ENCODE results near the gene GNB1. TPM values are rescaled to one million over a fixed set of nuclear protein-coding genes. Genes with fewer than 3 reads are reported as not detected.

GNB1 gene
- polyA plus RNA-seq, 2 donors = 43.3 to 66.1 TPM

DNA sequence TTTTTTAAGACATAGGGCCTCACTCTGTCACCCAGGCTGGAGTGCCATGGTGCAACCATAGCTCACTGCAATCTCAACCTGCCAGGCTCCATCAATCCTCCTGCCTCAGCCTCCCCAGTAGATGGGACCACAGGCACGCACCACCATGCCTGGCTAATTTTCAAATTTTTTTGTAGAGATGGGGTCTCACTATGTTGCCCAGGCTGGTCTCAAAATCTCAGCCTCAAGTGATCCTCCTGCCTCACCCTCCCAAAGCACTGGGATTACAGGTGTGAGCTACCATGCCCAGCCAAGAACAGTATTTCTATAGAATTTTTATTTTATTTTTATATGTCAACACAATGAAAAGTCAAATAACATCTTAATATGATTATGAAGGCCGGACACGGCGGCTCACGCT is 10.9 kb downstream of the GNB1 start:
- H3K27me3 ChIP-seq (ENCODE audit: control insufficient read depth in 1 of 2, insufficient read depth in 2 of 2, low read length in 2 of 2) = no peaks in the 10 kb centered on the region
- no peaks in the 10 kb centered on the region for H3K9me3 ChIP-seq (ENCODE audit: control insufficient read depth in 2 of 2, insufficient read depth in 1 of 2, low read depth in 1 of 2, low read length in 1 of 2)
- peaks cover 6 to 18% of the 10 kb centered on the region in 2 donors for H3K4me1 ChIP-seq (ENCODE audit: control insufficient read depth in 2 of 2, insufficient read depth in 2 of 2, low read length in 1 of 2)
- 94 to 96% methylated on average over 5 of the region's 5 CpGs for WGBS, 2 donors
- no peak overlapping the region for H3K27ac ChIP-seq (ENCODE audit: low read depth in 2 of 2, low read length in 1 of 2)
- H3K4me3 ChIP-seq (ENCODE audit: low read depth in 1 of 2, low read length in 2 of 2) = no peak overlapping the region
- H3K36me3 ChIP-seq (ENCODE audit: control insufficient read depth in 2 of 2, insufficient read depth in 2 of 2, low read length in 1 of 2) = peaks cover 0 to 4% of the 10 kb centered on the region in 2 donors

DNA sequence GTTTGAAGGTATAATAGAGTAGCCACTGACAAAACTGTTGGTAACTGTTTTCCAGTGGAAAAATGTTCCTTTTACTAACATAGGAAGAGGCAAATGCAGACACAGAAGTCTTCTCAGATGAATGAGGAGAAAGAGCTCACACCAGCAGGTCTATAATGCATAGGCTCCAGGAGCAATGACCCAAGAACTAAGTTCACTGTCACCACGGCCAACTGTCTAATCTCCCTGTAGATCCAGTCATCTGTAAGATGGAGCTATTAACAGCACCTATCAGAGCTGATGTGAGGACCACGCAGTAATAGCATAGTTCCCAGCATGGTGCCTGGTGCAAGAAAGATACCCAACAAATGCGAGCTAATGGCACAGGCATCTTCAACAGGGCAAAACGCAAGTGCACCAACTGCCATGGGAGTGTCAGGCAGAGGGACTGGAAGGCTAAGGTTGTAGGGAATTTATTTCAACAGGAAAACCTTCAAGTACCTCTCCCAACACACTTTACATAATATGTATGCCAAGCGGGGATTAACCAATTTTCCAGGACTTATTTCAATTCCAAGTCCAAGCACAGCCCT is 12.9 kb downstream of the GNB1 start:
- H3K4me1 ChIP-seq (ENCODE audit: control insufficient read depth in 2 of 2, insufficient read depth in 2 of 2, low read length in 1 of 2) = peaks cover 6 to 25% of the 10 kb centered on the region in 2 donors
- WGBS, 2 donors = 82 to 86% methylated on average over 5 of the region's 5 CpGs
- H3K9me3 ChIP-seq (ENCODE audit: control insufficient read depth in 2 of 2, insufficient read depth in 1 of 2, low read depth in 1 of 2, low read length in 1 of 2) = no peaks in the 10 kb centered on the region
- no peak overlapping the region for H3K4me3 ChIP-seq (ENCODE audit: low read depth in 1 of 2, low read length in 2 of 2)
- peaks cover 0 to 6% of the 10 kb centered on the region in 2 donors for H3K36me3 ChIP-seq (ENCODE audit: control insufficient read depth in 2 of 2, insufficient read depth in 2 of 2, low read length in 1 of 2)
- no peaks in the 10 kb centered on the region for H3K27me3 ChIP-seq (ENCODE audit: control insufficient read depth in 1 of 2, insufficient read depth in 2 of 2, low read length in 2 of 2)
- no peak overlapping the region for H3K27ac ChIP-seq (ENCODE audit: low read depth in 2 of 2, low read length in 1 of 2)

GRCh38 chr1:1876335-1876930 is 14.5 kb downstream of the GNB1 start:
- Histone ChIP-seq H3K27me3 (ENCODE audit: control insufficient read depth in 1 of 2, insufficient read depth in 2 of 2, low read length in 2 of 2) (no peaks in the 10 kb centered on the region), H3K4me1 (ENCODE audit: control insufficient read depth in 2 of 2, insufficient read depth in 2 of 2, low read length in 1 of 2) (peaks cover 6 to 25% of the 10 kb centered on the region in 2 donors), H3K9me3 (ENCODE audit: control insufficient read depth in 2 of 2, insufficient read depth in 1 of 2, low read depth in 1 of 2, low read length in 1 of 2) (no peaks in the 10 kb centered on the region), H3K4me3 (ENCODE audit: low read depth in 1 of 2, low read length in 2 of 2) (no peak overlapping the region), H3K27ac (ENCODE audit: low read depth in 2 of 2, low read length in 1 of 2) (no peak overlapping the region), H3K36me3 (ENCODE audit: control insufficient read depth in 2 of 2, insufficient read depth in 2 of 2, low read length in 1 of 2) (peaks cover 0 to 6% of the 10 kb centered on the region in 2 donors)
- 83 to 85% methylated on average over 11 of the region's 11 CpGs for WGBS, 2 donors

DNA sequence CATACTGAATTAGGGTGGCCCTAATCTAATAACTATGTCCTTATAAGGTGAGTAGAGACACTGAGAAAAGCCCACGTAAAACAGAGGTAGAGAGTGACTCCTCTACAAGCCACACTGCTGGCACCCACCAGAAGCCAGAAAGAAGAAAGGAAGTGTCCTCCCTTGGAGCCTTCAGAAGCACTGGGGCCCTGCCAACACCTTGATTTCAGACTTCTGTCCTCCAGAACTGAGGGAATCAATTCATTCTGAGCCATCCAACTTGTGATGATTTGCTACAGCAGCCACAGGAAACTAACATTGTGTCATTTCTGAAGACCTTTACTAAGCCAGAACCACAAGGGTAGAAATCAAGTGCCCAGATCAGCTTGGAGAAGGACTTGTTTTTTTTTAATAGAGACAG is 15.0 kb downstream of the GNB1 start:
- Histone ChIP-seq H3K4me1 (ENCODE audit: control insufficient read depth in 2 of 2, insufficient read depth in 2 of 2, low read length in 1 of 2) (peaks cover 6 to 25% of the 10 kb centered on the region in 2 donors), H3K9me3 (ENCODE audit: control insufficient read depth in 2 of 2, insufficient read depth in 1 of 2, low read depth in 1 of 2, low read length in 1 of 2) (no peaks in the 10 kb centered on the region), H3K36me3 (ENCODE audit: control insufficient read depth in 2 of 2, insufficient read depth in 2 of 2, low read length in 1 of 2) (peaks cover 0 to 6% of the 10 kb centered on the region in 2 donors), H3K27ac (ENCODE audit: low read depth in 2 of 2, low read length in 1 of 2) (no peak overlapping the region), H3K4me3 (ENCODE audit: low read depth in 1 of 2, low read length in 2 of 2) (no peak overlapping the region), H3K27me3 (ENCODE audit: control insufficient read depth in 1 of 2, insufficient read depth in 2 of 2, low read length in 2 of 2) (no peaks in the 10 kb centered on the region)
- WGBS, 2 donors = 73 to 76% methylated on average over 1 of the region's 1 CpG

DNA sequence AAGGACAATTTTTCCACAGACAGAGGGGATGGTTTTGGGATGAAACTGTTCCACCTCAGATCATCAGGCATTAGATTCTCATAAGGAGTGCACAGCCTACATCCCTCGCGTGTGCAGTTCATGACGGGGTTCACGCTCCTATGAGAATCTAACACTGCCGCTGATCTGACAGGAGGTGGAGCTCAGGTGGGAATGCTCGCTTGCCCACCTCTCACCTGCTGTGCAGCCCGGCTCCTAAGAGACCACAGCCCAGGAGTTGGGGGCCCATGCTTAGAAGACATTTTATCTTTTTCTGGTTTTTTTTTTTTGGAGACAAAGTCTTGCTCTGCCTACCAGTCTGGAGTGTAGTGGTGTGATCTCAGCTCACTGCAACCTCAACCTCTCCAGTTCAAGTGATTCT is 16.0 kb downstream of the GNB1 start:
- WGBS, 2 donors = 94 to 96% methylated on average over 7 of the region's 7 CpGs
- no peaks in the 10 kb centered on the region for H3K9me3 ChIP-seq (ENCODE audit: control insufficient read depth in 2 of 2, insufficient read depth in 1 of 2, low read depth in 1 of 2, low read length in 1 of 2)
- H3K27ac ChIP-seq (ENCODE audit: low read depth in 2 of 2, low read length in 1 of 2) = no peak overlapping the region
- peaks cover 0 to 6% of the 10 kb centered on the region in 2 donors for H3K36me3 ChIP-seq (ENCODE audit: control insufficient read depth in 2 of 2, insufficient read depth in 2 of 2, low read length in 1 of 2)
- H3K4me1 ChIP-seq (ENCODE audit: control insufficient read depth in 2 of 2, insufficient read depth in 2 of 2, low read length in 1 of 2) = peaks cover 6 to 25% of the 10 kb centered on the region in 2 donors
- no peaks in the 10 kb centered on the region for H3K27me3 ChIP-seq (ENCODE audit: control insufficient read depth in 1 of 2, insufficient read depth in 2 of 2, low read length in 2 of 2)
- H3K4me3 ChIP-seq (ENCODE audit: low read depth in 1 of 2, low read length in 2 of 2) = no peak overlapping the region

DNA sequence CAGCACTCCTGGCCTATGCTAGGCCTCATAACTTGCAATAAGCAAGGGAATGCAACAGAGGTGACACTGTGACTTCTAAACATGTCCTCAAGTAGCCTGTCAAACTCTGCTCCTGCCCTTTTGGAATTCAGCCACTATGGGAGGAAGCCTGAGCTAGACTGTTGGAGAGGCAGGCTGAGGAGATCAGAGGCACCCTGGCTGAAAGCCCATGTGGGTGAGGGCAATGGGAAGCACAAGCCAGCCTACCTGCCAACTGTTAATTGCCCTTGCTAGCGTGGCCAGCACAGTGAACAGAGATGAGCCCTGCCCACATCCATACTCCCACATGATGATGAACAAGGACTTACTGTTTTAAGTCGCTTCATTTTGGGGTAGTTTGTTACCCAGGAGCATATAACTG is 17.7 kb downstream of the GNB1 start:
- no peaks in the 10 kb centered on the region for H3K9me3 ChIP-seq (ENCODE audit: control insufficient read depth in 2 of 2, insufficient read depth in 1 of 2, low read depth in 1 of 2, low read length in 1 of 2)
- H3K36me3 ChIP-seq (ENCODE audit: control insufficient read depth in 2 of 2, insufficient read depth in 2 of 2, low read length in 1 of 2) = peaks cover 0 to 6% of the 10 kb centered on the region in 2 donors
- H3K27me3 ChIP-seq (ENCODE audit: control insufficient read depth in 1 of 2, insufficient read depth in 2 of 2, low read length in 2 of 2) = no peaks in the 10 kb centered on the region
- WGBS, 2 donors = 54 to 56% methylated on average over 2 of the region's 2 CpGs
- H3K27ac ChIP-seq (ENCODE audit: low read depth in 2 of 2, low read length in 1 of 2) = no peak overlapping the region
- H3K4me3 ChIP-seq (ENCODE audit: low read depth in 1 of 2, low read length in 2 of 2) = no peak overlapping the region
- H3K4me1 ChIP-seq (ENCODE audit: control insufficient read depth in 2 of 2, insufficient read depth in 2 of 2, low read length in 1 of 2) = peaks cover 3 to 19% of the 10 kb centered on the region in 2 donors

DNA sequence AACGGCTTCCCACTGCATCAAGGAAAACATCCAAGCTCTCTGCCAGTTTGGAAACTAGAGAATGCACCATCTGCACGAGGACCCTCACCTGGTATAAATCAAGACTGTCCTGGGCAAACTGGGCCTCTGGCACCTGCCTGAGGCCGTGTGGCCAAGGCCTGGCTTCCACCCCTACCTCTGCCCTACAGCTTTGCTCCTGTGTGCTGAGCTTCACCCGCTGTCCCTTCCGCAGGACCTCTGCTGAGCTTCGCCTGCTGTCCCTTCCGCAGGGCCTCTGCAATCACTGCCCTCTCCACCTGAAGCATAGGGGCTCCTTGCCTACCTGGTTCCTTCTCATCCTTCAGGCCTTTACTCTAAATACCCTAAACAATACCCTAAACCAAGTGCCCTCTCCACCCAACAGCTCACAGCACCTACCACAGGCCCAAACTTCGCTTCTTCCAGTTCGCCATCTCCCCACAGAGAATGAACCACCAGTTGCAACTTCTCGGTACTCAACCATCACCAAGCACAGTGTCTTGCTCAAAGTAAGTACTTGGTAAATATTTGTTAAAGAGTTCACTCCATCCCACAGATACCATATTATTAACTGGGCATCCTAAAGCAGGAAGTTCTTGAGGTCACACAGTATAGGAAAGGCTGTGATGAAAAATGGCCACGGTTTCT is 18.4 kb downstream of the GNB1 start:
- Histone ChIP-seq H3K9me3 (ENCODE audit: control insufficient read depth in 2 of 2, insufficient read depth in 1 of 2, low read depth in 1 of 2, low read length in 1 of 2) (no peaks in the 10 kb centered on the region), H3K4me1 (ENCODE audit: control insufficient read depth in 2 of 2, insufficient read depth in 2 of 2, low read length in 1 of 2) (peaks cover 3 to 15% of the 10 kb centered on the region in 2 donors)

GRCh38 chr1:1869469-1869868 is 21.4 kb downstream of the GNB1 start:
- peaks cover 3 to 11% of the 10 kb centered on the region in 2 donors for H3K4me1 ChIP-seq (ENCODE audit: control insufficient read depth in 2 of 2, insufficient read depth in 2 of 2, low read length in 1 of 2)
- H3K4me3 ChIP-seq (ENCODE audit: low read depth in 1 of 2, low read length in 2 of 2) = no peak overlapping the region
- 61 to 62% methylated on average over 4 of the region's 4 CpGs for WGBS, 2 donors
- H3K36me3 ChIP-seq (ENCODE audit: control insufficient read depth in 2 of 2, insufficient read depth in 2 of 2, low read length in 1 of 2) = no peaks in the 10 kb centered on the region
- no peaks in the 10 kb centered on the region for H3K27me3 ChIP-seq (ENCODE audit: control insufficient read depth in 1 of 2, insufficient read depth in 2 of 2, low read length in 2 of 2)
- no peak overlapping the region for H3K27ac ChIP-seq (ENCODE audit: low read depth in 2 of 2, low read length in 1 of 2)
- H3K9me3 ChIP-seq (ENCODE audit: control insufficient read depth in 2 of 2, insufficient read depth in 1 of 2, low read depth in 1 of 2, low read length in 1 of 2) = no peaks in the 10 kb centered on the region

More for the DNA sequence above, 18.4 kb downstream of the GNB1 start:
- H3K27ac ChIP-seq (ENCODE audit: low read depth in 2 of 2, low read length in 1 of 2) = no peak overlapping the region
- 84 to 85% methylated on average over 11 of the region's 11 CpGs for WGBS, 2 donors
- no peaks in the 10 kb centered on the region for H3K27me3 ChIP-seq (ENCODE audit: control insufficient read depth in 1 of 2, insufficient read depth in 2 of 2, low read length in 2 of 2)
- H3K36me3 ChIP-seq (ENCODE audit: control insufficient read depth in 2 of 2, insufficient read depth in 2 of 2, low read length in 1 of 2) = peaks cover 0 to 6% of the 10 kb centered on the region in 2 donors
- no peak overlapping the region for H3K4me3 ChIP-seq (ENCODE audit: low read depth in 1 of 2, low read length in 2 of 2)

DNA sequence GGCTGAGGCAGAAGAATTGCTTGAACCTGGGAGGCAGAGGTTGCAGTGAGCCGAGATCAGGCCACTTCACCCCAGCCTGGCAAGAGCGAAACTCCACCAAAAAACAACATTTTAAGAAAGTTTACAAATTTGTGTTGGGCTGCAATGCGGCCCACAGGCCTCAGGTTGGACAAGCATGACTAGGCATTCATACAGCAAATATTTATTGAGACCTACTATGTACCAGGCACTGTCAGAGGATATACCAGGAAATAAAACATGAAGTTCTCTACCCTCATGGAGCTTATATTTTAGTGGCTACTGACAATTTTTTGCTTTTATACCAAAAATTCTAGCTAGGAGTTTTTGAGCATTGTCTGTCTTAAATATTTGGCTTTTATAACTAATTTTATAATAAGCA is 23.7 kb downstream of the GNB1 start:
- 91 to 96% methylated on average over 3 of the region's 3 CpGs for WGBS, 2 donors
- Histone ChIP-seq H3K27ac (ENCODE audit: low read depth in 2 of 2, low read length in 1 of 2) (no peak overlapping the region), H3K4me1 (ENCODE audit: control insufficient read depth in 2 of 2, insufficient read depth in 2 of 2, low read length in 1 of 2) (peaks cover under 1 to 5% of the 10 kb centered on the region in 2 donors), H3K9me3 (ENCODE audit: control insufficient read depth in 2 of 2, insufficient read depth in 1 of 2, low read depth in 1 of 2, low read length in 1 of 2) (no peaks in the 10 kb centered on the region), H3K27me3 (ENCODE audit: control insufficient read depth in 1 of 2, insufficient read depth in 2 of 2, low read length in 2 of 2) (no peaks in the 10 kb centered on the region), H3K36me3 (ENCODE audit: control insufficient read depth in 2 of 2, insufficient read depth in 2 of 2, low read length in 1 of 2) (no peaks in the 10 kb centered on the region), H3K4me3 (ENCODE audit: low read depth in 1 of 2, low read length in 2 of 2) (no peak overlapping the region)
